WTC11 (cell line): ENCODE data around the gene FAM156B.
"Not testable (repeated sequence)": the region's sequence is repeated elsewhere in the genome, so short reads cannot be mapped to it uniquely, and the experiment has no call there.

Experiments
- ATF2 ChIP-seq: sonication (generic); formaldehyde crosslinking; IDR thresholded peaks from 2 replicates; pipeline ENCODE4 v1.8.1; 2022; ENCODE audit warnings: low read depth, missing genetic modification reagents, borderline replicate concordance
- ATF3 ChIP-seq: sonication (generic); formaldehyde crosslinking; conservative IDR thresholded peaks from 2 replicates; pipeline ENCODE4 v1.8.1; 2022; ENCODE audit warnings: mild to moderate bottlenecking, missing genetic modification reagents
- CTCF ChIP-seq: fragments of 200-600 bp; IDR thresholded peaks from 2 replicates; pipeline ENCODE4 v1.8.0; 2022; ENCODE audit warnings: antibody characterized with exemption
- E2F5 ChIP-seq: sonication (generic); formaldehyde crosslinking; IDR thresholded peaks from 2 replicates; pipeline ENCODE4 v1.8.1; 2022; ENCODE audit warnings: mild to moderate bottlenecking, moderate library complexity, missing genetic modification reagents
- IRF1 ChIP-seq: sonication (generic); formaldehyde crosslinking; IDR thresholded peaks from 2 replicates; pipeline ENCODE4 v1.8.0; 2023; ENCODE audit warnings: missing genetic modification reagents
- NFE2L1 ChIP-seq: sonication (generic); formaldehyde crosslinking; IDR thresholded peaks from 2 replicates; pipeline ENCODE4 v1.8.1; 2023; ENCODE audit warnings: missing genetic modification reagents
- NR1H2 ChIP-seq: sonication (generic); formaldehyde crosslinking; IDR thresholded peaks from 2 replicates; pipeline ENCODE4 v1.9.0; 2021; ENCODE audit warnings: mild to moderate bottlenecking, moderate library complexity, missing genetic modification reagents
- ZNF232 ChIP-seq: sonication (generic); formaldehyde crosslinking; IDR thresholded peaks from 2 replicates; pipeline ENCODE4 v1.8.0; 2022; ENCODE audit warnings: mild to moderate bottlenecking, missing genetic modification reagents
- ZSCAN18 ChIP-seq: fragments of 250-450 bp; sonication (Bioruptor Pico); IDR thresholded peaks from 2 replicates; pipeline ENCODE4 v2.1.2; 2022; ENCODE audit warnings: mild to moderate bottlenecking, moderate library complexity
- TF ChIP-seq, protein P1 (sequence below): sonication (generic); formaldehyde crosslinking; IDR thresholded peaks from 2 replicates; pipeline ENCODE4 v1.8.1; 2022; ENCODE audit warnings: mild to moderate bottlenecking, missing genetic modification reagents, moderate library complexity, borderline replicate concordance

- not testable (repeated sequence) for TF ChIP-seq ZNF232 (CRISPR knock-in tag); CTCF; IRF1; ATF2 (CRISPR knock-in tag); ATF3 (CRISPR knock-in tag); NFE2L1 (CRISPR knock-in tag); NR1H2 (CRISPR knock-in tag); ZSCAN18; E2F5
- TF ChIP-seq, protein P1, sequence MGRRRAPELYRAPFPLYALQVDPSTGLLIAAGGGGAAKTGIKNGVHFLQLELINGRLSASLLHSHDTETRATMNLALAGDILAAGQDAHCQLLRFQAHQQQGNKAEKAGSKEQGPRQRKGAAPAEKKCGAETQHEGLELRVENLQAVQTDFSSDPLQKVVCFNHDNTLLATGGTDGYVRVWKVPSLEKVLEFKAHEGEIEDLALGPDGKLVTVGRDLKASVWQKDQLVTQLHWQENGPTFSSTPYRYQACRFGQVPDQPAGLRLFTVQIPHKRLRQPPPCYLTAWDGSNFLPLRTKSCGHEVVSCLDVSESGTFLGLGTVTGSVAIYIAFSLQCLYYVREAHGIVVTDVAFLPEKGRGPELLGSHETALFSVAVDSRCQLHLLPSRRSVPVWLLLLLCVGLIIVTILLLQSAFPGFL (CRISPR knock-in tag) = not testable (repeated sequence)
Measured at GRCh38 chrX:52907137-52907536, 10.0 kb downstream of the FAM156B start.
